HPDE6-E6E7 (cell line): ENCODE measurements around the gene SERPINE1.
"Not testable (repeated sequence)": the region's sequence is repeated elsewhere in the genome, so short reads cannot be mapped to it uniquely, and the experiment has no call there.

Source experiments
- DNase-seq: peaks from one replicate; pipeline ENCODE4 v3.0.0; 2011; ENCODE audit warnings: missing footprints; ENCODE audit errors: extremely low spot score

The SERPINE1 gene

GRCh38 chr7:101100858-101101847 is 25.8 kb upstream of the SERPINE1 start:
- no peak for DNase-seq

- DNase-seq, result no peak
Measured at GRCh38 chr7:101102026-101102425, 24.9 kb upstream of the SERPINE1 start.

GRCh38 chr7:101103701-101104100 is 23.2 kb upstream of the SERPINE1 start:
- DNase-seq, result not testable (repeated sequence)

- no peak for DNase-seq
Measured at GRCh38 chr7:101104193-101104713, 22.7 kb upstream of the SERPINE1 start.

GRCh38 chr7:101104799-101105198 is 22.1 kb upstream of the SERPINE1 start:
- DNase-seq, result no peak

GRCh38 chr7:101105248-101105647 is 21.7 kb upstream of the SERPINE1 start:
- DNase-seq, result not testable (repeated sequence)

GRCh38 chr7:101106386-101106785 is 20.5 kb upstream of the SERPINE1 start:
- DNase-seq, result no peak

GRCh38 chr7:101108330-101108857 is 18.5 kb upstream of the SERPINE1 start:
- no peak for DNase-seq

GRCh38 chr7:101108961-101109360 is 17.9 kb upstream of the SERPINE1 start:
- DNase-seq, result peak; percentile 100

GRCh38 chr7:101109368-101109767 is 17.5 kb upstream of the SERPINE1 start:
- no peak for DNase-seq

GRCh38 chr7:101111261-101111660 is 15.6 kb upstream of the SERPINE1 start:
- no peak for DNase-seq

GRCh38 chr7:101112233-101112632 is 14.7 kb upstream of the SERPINE1 start:
- DNase-seq, result no peak

GRCh38 chr7:101113140-101113539 is 13.8 kb upstream of the SERPINE1 start:
- not testable (repeated sequence) for DNase-seq

GRCh38 chr7:101113836-101114235 is 13.1 kb upstream of the SERPINE1 start:
- DNase-seq, result no peak

GRCh38 chr7:101114492-101114891 is 12.4 kb upstream of the SERPINE1 start:
- peak; percentile 45 for DNase-seq

GRCh38 chr7:101115215-101115614 is 11.7 kb upstream of the SERPINE1 start:
- no peak for DNase-seq

GRCh38 chr7:101116898-101117297 is 10.0 kb upstream of the SERPINE1 start:
- DNase-seq, result no peak

GRCh38 chr7:101118856-101119255 is 8.0 kb upstream of the SERPINE1 start:
- no peak for DNase-seq

- no peak for DNase-seq
Measured at GRCh38 chr7:101119876-101120275, 7.0 kb upstream of the SERPINE1 start.

GRCh38 chr7:101120315-101120714 is 6.6 kb upstream of the SERPINE1 start:
- DNase-seq, result no peak

- not testable (repeated sequence) for DNase-seq
Measured at GRCh38 chr7:101121631-101121990, 5.3 kb upstream of the SERPINE1 start.

- peak; percentile 45 for DNase-seq
Measured at GRCh38 chr7:101121991-101122932, 4.6 kb upstream of the SERPINE1 start.
